Endothelial cell of umbilical vein (primary cell): ENCODE results near the gene SPON2.
A peak's percentile ranks its signal among the peaks of the same experiment; 100 is the strongest.

Source experiments
- CTCF ChIP-seq, 2 donors: IDR thresholded peaks; 1 replicate in 1 of 2; 2 replicates in 1 of 2; pipeline ENCODE4 v1.5.1; 2011; ENCODE audit warnings: low read length in 2 of 2, mild to moderate bottlenecking in 2 of 2, moderate library complexity in 2 of 2, control low read depth in 1 of 2, inconsistent platforms in 1 of 2, low read depth in 1 of 2; ENCODE audit not compliant: insufficient read depth in 1 of 2; ENCODE audit errors: extremely low read depth in 1 of 2
- EZH2 ChIP-seq: IDR thresholded peaks from 2 replicates; pipeline ENCODE4 v1.6.1; 2012; ENCODE audit warnings: borderline replicate concordance, low read depth, mild to moderate bottlenecking, moderate library complexity, low read length, inconsistent platforms; ENCODE audit not compliant: severe bottlenecking
- POLR2A ChIP-seq: IDR thresholded peaks from 2 replicates; pipeline ENCODE4 v1.6.1; 2012; ENCODE audit warnings: low read depth, mild to moderate bottlenecking, control low read depth, low read length
- POLR2AphosphoS5 ChIP-seq: IDR thresholded peaks from 2 replicates; pipeline ENCODE4 v1.6.1; 2012; ENCODE audit warnings: low read depth, mild to moderate bottlenecking, control low read depth, low read length, moderate library complexity; ENCODE audit not compliant: insufficient read depth
- TF ChIP-seq, protein P1 (sequence below): IDR thresholded peaks from 2 replicates; pipeline ENCODE4 v1.6.1; 2011; ENCODE audit not compliant: insufficient read depth, insufficient read length

GRCh38 chr4:1167244-1167949, 5.0 kb downstream of the SPON2 start:
- TF ChIP-seq POLR2A (no peak), CTCF (IDR thresholded peaks at IDR 0.05; ENCODE audit: extremely low read depth in 1 of 2, insufficient read depth in 1 of 2, low read depth in 1 of 2, low read length in 2 of 2) (peak; percentile 90 to 98), POLR2AphosphoS5 (no peak), EZH2 (no peak)
- TF ChIP-seq, protein P1, sequence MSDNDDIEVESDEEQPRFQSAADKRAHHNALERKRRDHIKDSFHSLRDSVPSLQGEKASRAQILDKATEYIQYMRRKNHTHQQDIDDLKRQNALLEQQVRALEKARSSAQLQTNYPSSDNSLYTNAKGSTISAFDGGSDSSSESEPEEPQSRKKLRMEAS, result no peak
